IPS-18a (cell line): ENCODE data around the gene IL6R.
"Not testable (repeated sequence)": the region's sequence is repeated elsewhere in the genome, so short reads cannot be mapped to it uniquely, and the experiment has no call there.

Experiments
- H3K27ac ChIP-seq: one replicate; pipeline ENCODE4 v1.5.1; 2013; ENCODE audit warnings: low read length
- H3K27me3 ChIP-seq: one replicate; pipeline ENCODE4 v1.6.1; 2013; ENCODE audit warnings: mild to moderate bottlenecking, low read length; ENCODE audit not compliant: control insufficient read depth, insufficient read depth
- H3K36me3 ChIP-seq: one replicate; pipeline ENCODE4 v1.6.1; 2013; ENCODE audit warnings: low read depth, low read length; ENCODE audit not compliant: control insufficient read depth
- H3K4me1 ChIP-seq: one replicate; pipeline ENCODE4 v1.6.1; 2013; ENCODE audit warnings: low read depth, low read length; ENCODE audit not compliant: control insufficient read depth
- H3K4me3 ChIP-seq: one replicate; pipeline ENCODE4 v1.5.1; 2013; ENCODE audit warnings: low read length
- H3K9ac ChIP-seq: one replicate; pipeline ENCODE4 v1.6.1; 2013; ENCODE audit warnings: mild to moderate bottlenecking, low read length, moderate library complexity
- H3K9me3 ChIP-seq: one replicate; pipeline ENCODE4 v1.6.1; 2013; ENCODE audit warnings: low read depth, low read length; ENCODE audit not compliant: control insufficient read depth

Gene IL6R

GRCh38 chr1:154481053-154481452 lies 75.9 kb downstream of the IL6R start:
- no peak overlapping the region for H3K27ac ChIP-seq
- H3K36me3 ChIP-seq: no peaks in the 10 kb centered on the region
- no peaks in the 10 kb centered on the region for H3K27me3 ChIP-seq
- H3K4me1 ChIP-seq: no peaks in the 10 kb centered on the region
- H3K4me3 ChIP-seq: no peak overlapping the region
- H3K9ac ChIP-seq: no peak overlapping the region
- no peaks in the 10 kb centered on the region for H3K9me3 ChIP-seq

- Histone ChIP-seq H3K9ac (no peak overlapping the region), H3K9me3 (no peaks in the 10 kb centered on the region), H3K4me1 (no peaks in the 10 kb centered on the region), H3K27me3 (no peaks in the 10 kb centered on the region), H3K27ac (no peak overlapping the region), H3K4me3 (no peak overlapping the region), H3K36me3 (no peaks in the 10 kb centered on the region)
These were observed 79.0 kb downstream of the IL6R start for GRCh38 chr1:154483941-154484803.

- Histone ChIP-seq H3K4me3 (no peak overlapping the region), H3K27me3 (no peaks in the 10 kb centered on the region), H3K9ac (no peak overlapping the region), H3K4me1 (no peaks in the 10 kb centered on the region), H3K27ac (no peak overlapping the region), H3K36me3 (no peaks in the 10 kb centered on the region), H3K9me3 (no peaks in the 10 kb centered on the region)
These were observed 80.0 kb downstream of the IL6R start for GRCh38 chr1:154485106-154485505.

- Histone ChIP-seq H3K4me1 (no peaks in the 10 kb centered on the region), H3K9ac (no peak overlapping the region), H3K36me3 (no peaks in the 10 kb centered on the region), H3K27me3 (no peaks in the 10 kb centered on the region), H3K27ac (no peak overlapping the region), H3K9me3 (no peaks in the 10 kb centered on the region), H3K4me3 (no peak overlapping the region)
These were observed 80.9 kb downstream of the IL6R start for GRCh38 chr1:154485910-154486496.

GRCh38 chr1:154486756-154487155 lies 81.6 kb downstream of the IL6R start:
- H3K4me1 ChIP-seq, H3K9me3 ChIP-seq, H3K27me3 ChIP-seq: not testable (repeated sequence)

GRCh38 chr1:154488922-154489321 lies 83.8 kb downstream of the IL6R start:
- Histone ChIP-seq H3K4me1 (peaks cover 14% of the 10 kb centered on the region), H3K27me3 (no peaks in the 10 kb centered on the region)

More at GRCh38 chr1:154486756-154487155, 81.6 kb downstream of the IL6R start:
- not testable (repeated sequence) for H3K9ac ChIP-seq, H3K27ac ChIP-seq, H3K36me3 ChIP-seq, H3K4me3 ChIP-seq

GRCh38 chr1:154489695-154490274 lies 84.6 kb downstream of the IL6R start:
- H3K9ac ChIP-seq: no peak overlapping the region
- no peaks in the 10 kb centered on the region for H3K36me3 ChIP-seq
- no peaks in the 10 kb centered on the region for H3K9me3 ChIP-seq
- no peaks in the 10 kb centered on the region for H3K27me3 ChIP-seq
- no peak overlapping the region for H3K27ac ChIP-seq
- H3K4me1 ChIP-seq: peaks cover 14% of the 10 kb centered on the region
- no peak overlapping the region for H3K4me3 ChIP-seq

More at GRCh38 chr1:154488922-154489321, 83.8 kb downstream of the IL6R start:
- Histone ChIP-seq H3K9me3 (no peaks in the 10 kb centered on the region), H3K4me3 (no peak overlapping the region), H3K9ac (no peak overlapping the region), H3K27ac (no peak overlapping the region), H3K36me3 (no peaks in the 10 kb centered on the region)

- H3K4me3 ChIP-seq: no peak overlapping the region
- H3K36me3 ChIP-seq: no peaks in the 10 kb centered on the region
- no peaks in the 10 kb centered on the region for H3K27me3 ChIP-seq
- no peak overlapping the region for H3K9ac ChIP-seq
- peaks cover 14% of the 10 kb centered on the region for H3K4me1 ChIP-seq
- no peak overlapping the region for H3K27ac ChIP-seq
- no peaks in the 10 kb centered on the region for H3K9me3 ChIP-seq
These were observed 85.2 kb downstream of the IL6R start for GRCh38 chr1:154490317-154490716.

- no peaks in the 10 kb centered on the region for H3K9me3 ChIP-seq
- H3K4me3 ChIP-seq: no peak overlapping the region
- peaks cover 14% of the 10 kb centered on the region for H3K4me1 ChIP-seq
- no peaks in the 10 kb centered on the region for H3K27me3 ChIP-seq
- no peak overlapping the region for H3K27ac ChIP-seq
- H3K9ac ChIP-seq: no peak overlapping the region
- no peaks in the 10 kb centered on the region for H3K36me3 ChIP-seq
These were observed 87.0 kb downstream of the IL6R start for GRCh38 chr1:154492115-154492514.

GRCh38 chr1:154493276-154493675 lies 88.1 kb downstream of the IL6R start:
- H3K9me3 ChIP-seq: no peaks in the 10 kb centered on the region
- H3K27me3 ChIP-seq: no peaks in the 10 kb centered on the region
- H3K27ac ChIP-seq: peak overlapping the region; percentile 14
- H3K4me1 ChIP-seq: peaks cover 14% of the 10 kb centered on the region
- H3K9ac ChIP-seq: no peak overlapping the region
- no peak overlapping the region for H3K4me3 ChIP-seq
- H3K36me3 ChIP-seq: no peaks in the 10 kb centered on the region

- no peak overlapping the region for H3K9ac ChIP-seq
- H3K27ac ChIP-seq: no peak overlapping the region
- no peaks in the 10 kb centered on the region for H3K9me3 ChIP-seq
- H3K36me3 ChIP-seq: no peaks in the 10 kb centered on the region
- H3K27me3 ChIP-seq: peaks cover 24% of the 10 kb centered on the region
- peaks cover 14% of the 10 kb centered on the region for H3K4me1 ChIP-seq
- H3K4me3 ChIP-seq: no peak overlapping the region
These were observed 90.5 kb downstream of the IL6R start for GRCh38 chr1:154495496-154496273.
